ENCODE data around the gene EXOC2.

GRCh38 chr6:563863-564262 lies 129.1 kb downstream of the EXOC2 start:
- no peak for TF ChIP-seq POLR2A (IDR thresholded peaks at IDR 0.05)
- TF ChIP-seq CTCF (IDR thresholded peaks at IDR 0.05) = no peak
